ENCODE measurements around the gene LMNB1. TPM values are rescaled to one million over a fixed set of nuclear protein-coding genes. Genes with fewer than 3 reads are reported as not detected.

LMNB1 gene
- total and polyA plus RNA-seq, 5 donors = 0.43 to 3.6 (median 1.8) TPM

Other genes starting within 250 kb of the LMNB1 start
- gene ALDH7A1, start 181.9 kb upstream of the LMNB1 start, total RNA-seq = 10 to 100 TPM; 26.1 to 50.3 (median 32.7) TPM
- gene ALDH7A1, start 181.9 kb upstream of the LMNB1 start, polyA plus RNA-seq = 31.6 TPM
- gene PHAX, start 176.2 kb upstream of the LMNB1 start, total RNA-seq = 10 to 100 TPM; 26.8 to 34.3 (median 33.9) TPM
- gene PHAX, start 176.2 kb upstream of the LMNB1 start, polyA plus RNA-seq = 23.8 TPM